HepG2 (cell line): ENCODE measurements around the gene SLC41A1. TPM values are rescaled to one million over a fixed set of nuclear protein-coding genes. Genes with fewer than 3 reads are reported as not detected.

Experiments
- MLLT10 ChIP-seq: sonication (generic); formaldehyde crosslinking; IDR thresholded peaks from 2 replicates; pipeline ENCODE4 v1.4.0; 2020; ENCODE audit warnings: missing genetic modification reagents
- NCOA5 ChIP-seq: sonication (generic); formaldehyde crosslinking; IDR thresholded peaks from 2 replicates; pipeline ENCODE4 v1.4.0; 2020; ENCODE audit warnings: missing genetic modification reagents
- NCOR1 ChIP-seq: fragments of 200-600 bp; sonication (generic); IDR thresholded peaks from 2 replicates; pipeline ENCODE4 v1.7.0; 2017; ENCODE audit warnings: antibody characterized with exemption, low read length, borderline replicate concordance
- PHF5A ChIP-seq: IDR thresholded peaks from one replicate; pipeline ENCODE4 v1.6.1; 2018; ENCODE audit warnings: low read depth, missing genetic modification reagents; ENCODE audit not compliant: unreplicated experiment
- POLR2A ChIP-seq, 2 experiments: IDR thresholded peaks; 2 replicates each; pipeline ENCODE4 v1.6.1; 2011; ENCODE audit warnings: low read depth in 2 of 2, low read length in 2 of 2, mild to moderate bottlenecking in 1 of 2, moderate library complexity in 1 of 2; ENCODE audit not compliant: insufficient read depth in 1 of 2
- XBP1 ChIP-seq: sonication (generic); formaldehyde crosslinking; IDR thresholded peaks from 2 replicates; pipeline ENCODE4 v1.5.0; 2020; ENCODE audit warnings: missing genetic modification reagents
- ZEB1 ChIP-seq: IDR thresholded peaks from 2 replicates; pipeline ENCODE4 v1.6.1; 2012; ENCODE audit warnings: mild to moderate bottlenecking, low read depth, inconsistent platforms; ENCODE audit not compliant: insufficient replicate concordance
- ZNF83 ChIP-seq: sonication (generic); formaldehyde crosslinking; IDR thresholded peaks from 2 replicates; pipeline ENCODE4 v1.4.0; 2020; ENCODE audit warnings: missing genetic modification reagents, mild to moderate bottlenecking, borderline replicate concordance
- polyA plus RNA-seq, 8 experiments: library from polyadenylated mRNA; depleted of rRNA in 3 of 8; stranded (reverse) in 7 of 8; unstranded in 1 of 8; fragments of >200 nt; fragmentation: Illumina TruSeq in 4 of 8; extraction: Trizol in 4 of 8; gene quantifications; 2 replicates each; pipeline versions ENCODE4 v1.2.1 to v1.2.3, GENCODE V29; 2011 to 2016; ENCODE audit warnings: low read depth in 4 of 8, missing spikeins in 1 of 8, mixed read lengths in 1 of 8; ENCODE audit not compliant: insufficient read depth in 1 of 8
- total RNA-seq, 5 experiments: library from RNA; depleted of rRNA; stranded (reverse); fragments of >200 nt; fragmentation: Illumina TruSeq; extraction: Trizol; gene quantifications; 2 replicates each; pipeline ENCODE4 v1.2.3, GENCODE V29; 2016; ENCODE audit warnings: low read depth in 1 of 5
- TF ChIP-seq, protein P1 (sequence below): IDR thresholded peaks from 2 replicates; pipeline ENCODE4 v1.6.1; 2016; ENCODE audit warnings: missing biosample characterization, missing genetic modification reagents, low read depth
- TF ChIP-seq, protein P2 (sequence below): sonication (generic); formaldehyde crosslinking; IDR thresholded peaks from 2 replicates; pipeline ENCODE4 v1.4.0; 2020; ENCODE audit warnings: mild to moderate bottlenecking, missing genetic modification reagents
- TF ChIP-seq, protein P3 (sequence below): sonication (generic); formaldehyde crosslinking; IDR thresholded peaks from 2 replicates; pipeline ENCODE4 v1.4.0; 2020; ENCODE audit warnings: mild to moderate bottlenecking, missing genetic modification reagents
- TF ChIP-seq, protein P4 (sequence below): sonication (generic); formaldehyde crosslinking; IDR thresholded peaks from 2 replicates; pipeline ENCODE4 v1.4.0; 2020; ENCODE audit warnings: missing genetic modification reagents, borderline replicate concordance
- TF ChIP-seq, protein P5 (sequence below): sonication (generic); formaldehyde crosslinking; IDR thresholded peaks from 2 replicates; pipeline ENCODE4 v1.4.0; 2020; ENCODE audit warnings: mild to moderate bottlenecking, missing genetic modification reagents

SLC41A1 gene
- total and polyA plus RNA-seq, 2 of the 13 experiments (the other 11 are each of a cell fraction or from before 2014, with no cell fraction given): 2.2 to 4.6 TPM

- TF ChIP-seq, protein P1, sequence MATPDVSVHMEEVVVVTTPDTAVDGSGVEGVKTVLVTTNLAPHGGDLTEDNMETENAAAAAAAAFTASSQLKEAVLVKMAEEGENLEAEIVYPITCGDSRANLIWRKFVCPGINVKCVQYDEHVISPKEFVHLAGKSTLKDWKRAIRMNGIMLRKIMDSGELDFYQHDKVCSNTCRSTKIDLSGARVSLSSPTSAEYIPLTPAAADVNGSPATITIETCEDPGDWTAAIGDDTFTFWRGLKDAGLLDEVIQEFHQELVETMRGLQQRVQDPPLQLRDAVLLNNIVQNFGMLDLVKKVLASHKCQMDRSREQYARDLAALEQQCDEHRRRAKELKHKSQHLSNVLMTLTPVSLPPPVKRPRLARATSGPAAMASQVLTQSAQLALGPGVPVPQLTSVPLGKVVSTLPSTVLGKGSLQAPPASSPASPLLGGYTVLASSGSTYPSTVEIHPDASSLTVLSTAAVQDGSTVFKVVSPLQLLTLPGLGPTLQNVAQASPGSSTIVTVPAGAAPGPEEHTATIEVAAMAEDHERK (CRISPR knock-in tag): no peak
- no peak for TF ChIP-seq XBP1 (CRISPR knock-in tag)
- TF ChIP-seq, protein P2, sequence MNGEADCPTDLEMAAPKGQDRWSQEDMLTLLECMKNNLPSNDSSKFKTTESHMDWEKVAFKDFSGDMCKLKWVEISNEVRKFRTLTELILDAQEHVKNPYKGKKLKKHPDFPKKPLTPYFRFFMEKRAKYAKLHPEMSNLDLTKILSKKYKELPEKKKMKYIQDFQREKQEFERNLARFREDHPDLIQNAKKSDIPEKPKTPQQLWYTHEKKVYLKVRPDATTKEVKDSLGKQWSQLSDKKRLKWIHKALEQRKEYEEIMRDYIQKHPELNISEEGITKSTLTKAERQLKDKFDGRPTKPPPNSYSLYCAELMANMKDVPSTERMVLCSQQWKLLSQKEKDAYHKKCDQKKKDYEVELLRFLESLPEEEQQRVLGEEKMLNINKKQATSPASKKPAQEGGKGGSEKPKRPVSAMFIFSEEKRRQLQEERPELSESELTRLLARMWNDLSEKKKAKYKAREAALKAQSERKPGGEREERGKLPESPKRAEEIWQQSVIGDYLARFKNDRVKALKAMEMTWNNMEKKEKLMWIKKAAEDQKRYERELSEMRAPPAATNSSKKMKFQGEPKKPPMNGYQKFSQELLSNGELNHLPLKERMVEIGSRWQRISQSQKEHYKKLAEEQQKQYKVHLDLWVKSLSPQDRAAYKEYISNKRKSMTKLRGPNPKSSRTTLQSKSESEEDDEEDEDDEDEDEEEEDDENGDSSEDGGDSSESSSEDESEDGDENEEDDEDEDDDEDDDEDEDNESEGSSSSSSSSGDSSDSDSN (CRISPR knock-in tag): peak; percentile 68
- no peak for TF ChIP-seq ZNF83 (CRISPR knock-in tag)
- TF ChIP-seq NCOR1: no peak
- TF ChIP-seq NCOA5 (CRISPR knock-in tag): no peak
- TF ChIP-seq, protein P3, sequence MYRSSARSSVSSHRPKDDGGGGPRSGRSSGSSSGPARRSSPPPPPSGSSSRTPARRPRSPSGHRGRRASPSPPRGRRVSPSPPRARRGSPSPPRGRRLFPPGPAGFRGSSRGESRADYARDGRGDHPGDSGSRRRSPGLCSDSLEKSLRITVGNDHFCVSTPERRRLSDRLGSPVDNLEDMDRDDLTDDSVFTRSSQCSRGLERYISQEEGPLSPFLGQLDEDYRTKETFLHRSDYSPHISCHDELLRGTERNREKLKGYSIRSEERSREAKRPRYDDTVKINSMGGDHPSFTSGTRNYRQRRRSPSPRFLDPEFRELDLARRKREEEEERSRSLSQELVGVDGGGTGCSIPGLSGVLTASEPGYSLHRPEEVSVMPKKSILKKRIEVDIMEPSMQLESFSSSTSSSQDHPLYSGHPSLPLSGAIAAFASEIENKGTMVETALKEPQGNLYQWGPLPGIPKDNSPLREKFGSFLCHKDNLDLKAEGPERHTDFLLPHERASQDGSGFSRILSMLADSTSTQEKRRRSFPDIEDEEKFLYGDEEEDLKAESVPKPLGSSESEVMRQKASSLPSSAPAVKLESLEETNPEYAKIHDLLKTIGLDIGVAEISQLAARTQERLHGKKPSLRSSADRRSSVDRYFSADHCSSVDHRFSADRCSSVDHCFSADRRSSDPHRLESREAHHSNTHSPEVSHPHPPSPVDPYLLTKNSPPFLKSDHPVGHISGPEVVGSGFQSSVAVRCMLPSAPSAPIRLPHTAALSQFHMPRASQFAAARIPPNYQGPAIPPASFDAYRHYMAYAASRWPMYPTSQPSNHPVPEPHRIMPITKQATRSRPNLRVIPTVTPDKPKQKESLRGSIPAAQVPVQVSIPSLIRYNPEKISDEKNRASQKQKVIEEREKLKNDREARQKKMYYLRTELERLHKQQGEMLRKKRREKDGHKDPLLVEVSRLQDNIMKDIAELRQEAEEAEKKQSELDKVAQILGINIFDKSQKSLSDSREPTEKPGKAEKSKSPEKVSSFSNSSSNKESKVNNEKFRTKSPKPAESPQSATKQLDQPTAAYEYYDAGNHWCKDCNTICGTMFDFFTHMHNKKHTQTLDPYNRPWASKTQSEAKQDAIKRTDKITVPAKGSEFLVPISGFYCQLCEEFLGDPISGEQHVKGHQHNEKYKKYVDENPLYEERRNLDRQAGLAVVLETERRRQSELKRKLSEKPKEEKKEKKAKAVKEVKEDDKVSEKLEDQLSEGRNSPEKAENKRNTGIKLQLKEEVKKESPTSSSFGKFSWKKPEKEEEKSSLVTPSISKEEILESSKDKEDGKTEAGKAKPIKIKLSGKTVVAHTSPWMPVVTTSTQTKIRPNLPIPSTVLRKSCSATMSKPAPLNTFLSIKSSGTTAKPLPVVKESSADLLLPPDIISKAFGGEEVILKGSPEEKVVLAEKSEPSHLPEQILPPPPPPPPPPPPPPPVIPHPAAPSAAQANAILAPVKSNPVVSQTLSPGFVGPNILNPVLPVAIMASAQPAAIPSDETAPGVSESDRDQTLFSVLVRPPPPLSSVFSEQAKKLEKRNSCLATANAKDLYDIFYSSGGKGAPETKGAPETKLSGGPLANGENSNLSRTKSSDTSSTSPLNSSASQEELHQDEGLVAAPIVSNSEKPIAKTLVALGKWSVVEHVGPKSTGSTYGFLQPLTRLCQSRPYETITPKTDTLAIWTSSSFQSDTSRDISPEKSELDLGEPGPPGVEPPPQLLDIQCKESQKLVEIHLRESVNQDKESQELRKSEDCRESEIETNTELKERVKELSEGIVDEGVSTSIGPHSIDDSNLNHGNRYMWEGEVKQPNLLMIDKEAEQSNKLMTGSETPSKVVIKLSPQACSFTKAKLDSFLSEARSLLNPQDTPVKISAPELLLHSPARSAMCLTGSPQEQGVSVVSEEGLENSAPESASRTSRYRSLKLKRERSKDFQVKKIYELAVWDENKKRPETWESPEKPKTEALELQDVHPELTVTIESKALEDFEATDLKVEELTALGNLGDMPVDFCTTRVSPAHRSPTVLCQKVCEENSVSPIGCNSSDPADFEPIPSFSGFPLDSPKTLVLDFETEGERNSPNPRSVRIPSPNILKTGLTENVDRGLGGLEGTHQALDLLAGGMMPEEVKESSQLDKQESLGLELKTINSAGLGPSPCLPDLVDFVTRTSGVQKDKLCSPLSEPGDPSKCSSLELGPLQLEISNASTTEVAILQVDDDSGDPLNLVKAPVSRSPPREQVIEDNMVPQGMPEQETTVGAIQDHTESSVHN (CRISPR knock-in tag): no peak
- TF ChIP-seq, protein P4, sequence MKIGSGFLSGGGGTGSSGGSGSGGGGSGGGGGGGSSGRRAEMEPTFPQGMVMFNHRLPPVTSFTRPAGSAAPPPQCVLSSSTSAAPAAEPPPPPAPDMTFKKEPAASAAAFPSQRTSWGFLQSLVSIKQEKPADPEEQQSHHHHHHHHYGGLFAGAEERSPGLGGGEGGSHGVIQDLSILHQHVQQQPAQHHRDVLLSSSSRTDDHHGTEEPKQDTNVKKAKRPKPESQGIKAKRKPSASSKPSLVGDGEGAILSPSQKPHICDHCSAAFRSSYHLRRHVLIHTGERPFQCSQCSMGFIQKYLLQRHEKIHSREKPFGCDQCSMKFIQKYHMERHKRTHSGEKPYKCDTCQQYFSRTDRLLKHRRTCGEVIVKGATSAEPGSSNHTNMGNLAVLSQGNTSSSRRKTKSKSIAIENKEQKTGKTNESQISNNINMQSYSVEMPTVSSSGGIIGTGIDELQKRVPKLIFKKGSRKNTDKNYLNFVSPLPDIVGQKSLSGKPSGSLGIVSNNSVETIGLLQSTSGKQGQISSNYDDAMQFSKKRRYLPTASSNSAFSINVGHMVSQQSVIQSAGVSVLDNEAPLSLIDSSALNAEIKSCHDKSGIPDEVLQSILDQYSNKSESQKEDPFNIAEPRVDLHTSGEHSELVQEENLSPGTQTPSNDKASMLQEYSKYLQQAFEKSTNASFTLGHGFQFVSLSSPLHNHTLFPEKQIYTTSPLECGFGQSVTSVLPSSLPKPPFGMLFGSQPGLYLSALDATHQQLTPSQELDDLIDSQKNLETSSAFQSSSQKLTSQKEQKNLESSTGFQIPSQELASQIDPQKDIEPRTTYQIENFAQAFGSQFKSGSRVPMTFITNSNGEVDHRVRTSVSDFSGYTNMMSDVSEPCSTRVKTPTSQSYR (CRISPR knock-in tag): peak; percentile 97
- no peak for TF ChIP-seq ZEB1
- peak; percentile 49 to 64; a peak in 3 of 4 replicates for TF ChIP-seq POLR2A (IDR thresholded peaks at IDR 0.05; ENCODE audit: insufficient read depth in 1 of 2, low read depth in 2 of 2, low read length in 2 of 2)
- TF ChIP-seq, protein P5, sequence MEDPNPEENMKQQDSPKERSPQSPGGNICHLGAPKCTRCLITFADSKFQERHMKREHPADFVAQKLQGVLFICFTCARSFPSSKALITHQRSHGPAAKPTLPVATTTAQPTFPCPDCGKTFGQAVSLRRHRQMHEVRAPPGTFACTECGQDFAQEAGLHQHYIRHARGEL (CRISPR knock-in tag): no peak
- TF ChIP-seq PHF5A (CRISPR knock-in tag): peak; percentile 82
- no peak for TF ChIP-seq MLLT10 (CRISPR knock-in tag)
Observed at GRCh38 chr1:205749234-205750137, 63.5 kb downstream of the SLC41A1 start (continued).
